WI38 (cell line): ENCODE results near the gene TMEM234.

Experiments used
- H3K4me3 ChIP-seq: 2 replicates; pipeline ENCODE4 v1.5.1; 2011; ENCODE audit warnings: low read depth, mild to moderate bottlenecking, control low read depth, low read length
- CTCF ChIP-seq: IDR thresholded peaks from 2 replicates; pipeline ENCODE4 v1.5.1; 2012; ENCODE audit warnings: low read depth, mild to moderate bottlenecking, control low read depth, low read length

Gene TMEM234

GRCh38 chr1:32181065-32181464 is 41.1 kb downstream of the TMEM234 start:
- no peak for TF ChIP-seq CTCF
- H3K4me3 ChIP-seq: peak overlapping the region; percentile 77

DNA sequence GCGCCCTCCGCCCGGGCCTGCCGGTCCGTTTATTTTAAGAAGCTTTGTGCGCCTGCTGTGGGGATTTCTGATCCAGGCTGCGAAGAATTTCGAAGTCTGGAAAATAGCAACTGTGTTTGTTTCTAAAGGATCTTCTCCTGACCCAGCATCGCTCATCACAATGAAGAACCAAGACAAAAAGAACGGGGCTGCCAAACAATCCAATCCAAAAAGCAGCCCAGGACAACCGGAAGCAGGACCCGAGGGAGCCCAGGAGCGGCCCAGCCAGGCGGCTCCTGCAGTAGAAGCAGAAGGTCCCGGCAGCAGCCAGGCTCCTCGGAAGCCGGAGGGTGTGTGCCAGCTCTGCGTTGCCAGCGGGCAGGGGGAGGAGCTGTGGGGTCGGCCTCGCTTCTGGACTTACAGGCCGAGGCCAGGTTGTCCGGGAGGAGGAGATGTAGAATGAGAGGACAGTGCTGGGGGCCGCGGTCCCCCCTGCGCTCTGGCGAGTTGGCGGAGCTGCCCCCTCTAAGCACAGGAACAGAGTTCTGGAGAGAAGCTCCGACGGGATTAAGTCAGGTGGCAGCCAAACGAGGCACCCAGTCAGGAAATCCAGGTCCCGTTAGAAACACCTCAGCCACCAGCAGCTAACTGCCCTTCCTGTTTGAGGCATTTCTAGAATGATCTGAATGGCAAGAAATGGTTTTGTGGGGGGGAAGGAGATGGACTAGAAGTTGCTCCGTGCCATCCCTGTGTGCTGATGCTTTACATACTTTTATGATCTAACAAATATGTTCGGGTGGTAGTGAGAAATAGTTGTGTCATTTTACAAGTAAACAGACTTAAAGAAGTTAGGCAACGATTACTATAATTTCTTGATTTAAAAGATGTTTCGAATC is 41.7 kb downstream of the TMEM234 start:
- peak overlapping the region; percentile 77 for H3K4me3 ChIP-seq
- no peak for TF ChIP-seq CTCF

GRCh38 chr1:32179443-32180185 is 42.5 kb downstream of the TMEM234 start, which contains the start of gene TXLNA:
TXLNA (plus strand) TSS chr1:32179675; CDS start chr1:32180346, 671 bp downstream.
- peak within 1 kb of the TSS; percentile 77 for H3K4me3 ChIP-seq
- TF ChIP-seq CTCF: no peak

DNA sequence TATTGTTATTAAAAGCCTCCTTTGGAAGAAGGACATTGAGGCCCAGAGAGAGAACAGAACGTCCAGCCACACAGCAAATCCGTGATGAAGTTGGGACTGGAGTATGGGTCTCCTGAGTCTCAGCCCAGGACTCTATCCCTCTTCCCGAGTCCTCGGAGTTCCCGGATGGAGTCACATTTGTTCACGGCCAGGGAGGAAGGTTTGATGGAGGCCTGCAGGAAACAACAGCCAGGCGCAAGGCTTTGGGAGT is 43.0 kb downstream of the TMEM234 start:
- TF ChIP-seq CTCF: no peak
- H3K4me3 ChIP-seq: peak overlapping the region; percentile 77

GRCh38 chr1:32178380-32179192 is 43.6 kb downstream of the TMEM234 start:
- TF ChIP-seq CTCF: no peak
- no peak overlapping the region for H3K4me3 ChIP-seq

DNA sequence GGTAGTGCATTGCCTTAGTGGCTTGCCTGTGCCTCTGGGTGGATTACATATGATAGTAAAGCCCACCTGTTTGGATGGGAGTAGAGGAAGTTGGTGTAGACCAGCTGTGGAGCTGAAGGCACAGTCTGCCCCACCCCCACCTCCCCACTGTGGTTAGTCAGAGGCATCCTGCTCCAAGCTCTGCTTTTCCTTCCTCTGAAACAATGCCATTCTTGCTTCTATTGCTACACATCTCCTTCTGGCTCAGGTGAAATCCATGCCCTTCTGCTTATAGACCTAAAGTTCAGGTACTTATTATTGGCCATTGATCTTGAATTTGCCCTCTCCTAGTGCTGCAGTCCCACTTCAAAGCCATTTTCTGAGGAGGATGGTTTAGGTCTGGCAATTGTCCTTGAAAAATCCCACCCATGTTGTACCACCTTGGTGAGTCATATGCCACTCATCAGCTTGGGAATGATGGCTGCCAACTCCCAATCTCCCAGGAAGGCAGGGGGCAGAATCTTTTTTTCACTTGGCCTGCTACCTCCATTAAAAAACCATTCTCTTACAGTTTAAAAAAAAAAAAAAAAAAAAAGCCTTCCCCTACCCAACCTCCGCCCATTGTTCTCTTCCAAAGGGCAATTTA is 49.4 kb downstream of the TMEM234 start:
- TF ChIP-seq CTCF: no peak
- H3K4me3 ChIP-seq: no peak overlapping the region
